H1 (cell line): ENCODE data around the gene FAM120A. TPM values are rescaled to one million over a fixed set of nuclear protein-coding genes. Genes with fewer than 3 reads are reported as not detected.

Source experiments
- CTCF ChIA-PET: fragments of 300-600 bp; sonication (Branson Sonifier 250); formaldehyde crosslinking; loops from one replicate; lab custom pipeline; 2021; ENCODE audit not compliant: partially characterized antibody; lab: Charles Lee
- POLR2A ChIA-PET: fragments of 300-600 bp; sonication (Branson Sonifier 250); formaldehyde crosslinking; loops from one replicate; lab custom pipeline; 2021; ENCODE audit warnings: inconsistent platforms; ENCODE audit not compliant: partially characterized antibody; lab: Charles Lee
- DNase-seq, 2 experiments: peaks; one replicate each; pipeline versions ENCODE4 v3.0.0 to v3.0.0-alpha.2; 2010 to 2022; ENCODE audit warnings: low spot score in 2 of 2, low read depth in 1 of 2, mixed read lengths in 1 of 2
- FAIRE-seq: peaks from 2 replicates; lab custom pipeline; 2011; peaks lifted over from hg19 to GRCh38; lab: Jason Lieb, UNC
- H2AFZ ChIP-seq: 2 replicates; pipeline ENCODE4 v1.8.1; 2012; ENCODE audit warnings: low read length, inconsistent platforms
- H2AK5ac ChIP-seq: 2 replicates; pipeline ENCODE4 v1.6.1; 2013; ENCODE audit warnings: low read depth, low read length
- H2BK120ac ChIP-seq: replicated peaks from 2 replicates; pipeline ENCODE3; 2013; ENCODE audit warnings: low read depth, low read length, inconsistent platforms
- H2BK12ac ChIP-seq: 2 replicates; pipeline ENCODE4 v1.6.1; 2013; ENCODE audit warnings: low read depth, low read length
- H2BK15ac ChIP-seq: 2 replicates; pipeline ENCODE4 v1.6.1; 2013; ENCODE audit warnings: low read length
- H2BK20ac ChIP-seq: 2 replicates; pipeline ENCODE4 v1.6.1; 2013; ENCODE audit warnings: low read length
- H2BK5ac ChIP-seq: 2 replicates; pipeline ENCODE4 v1.6.1; 2013; ENCODE audit warnings: low read depth, low read length
- H3K14ac ChIP-seq: 2 replicates; pipeline ENCODE4 v1.6.1; 2013; ENCODE audit warnings: inconsistent platforms; ENCODE audit not compliant: insufficient read length
- H3K18ac ChIP-seq: 2 replicates; pipeline ENCODE4 v1.6.1; 2013; ENCODE audit warnings: low read length; ENCODE audit errors: extremely low read depth
- H3K23ac ChIP-seq: 2 replicates; pipeline ENCODE4 v1.6.1; 2013; ENCODE audit warnings: inconsistent platforms; ENCODE audit not compliant: insufficient read length
- H3K23me2 ChIP-seq: 2 replicates; pipeline ENCODE4 v1.6.1; 2013; ENCODE audit warnings: low read depth, low read length
- H3K27ac ChIP-seq: 2 replicates; pipeline ENCODE4 v1.6.1; 2011; ENCODE audit warnings: low read depth, low read length, inconsistent platforms
- H3K27me3 ChIP-seq, 4 experiments: replicated peaks in 1 of 4; 1 replicate in 1 of 4; 2 replicates in 3 of 4; pipeline versions ENCODE4 v1.6.1 to v1.8.1; 2011 to 2013; ENCODE audit warnings: low read length in 3 of 4, mild to moderate bottlenecking in 3 of 4, inconsistent platforms in 2 of 4, mixed read lengths in 2 of 4, moderate library complexity in 1 of 4; ENCODE audit not compliant: control insufficient read depth in 3 of 4, insufficient read depth in 3 of 4; ENCODE audit errors: extremely low read depth in 1 of 4
- H3K36me3 ChIP-seq, 4 experiments: 2 replicates each; pipeline versions ENCODE4 v1.6.1 to v1.8.1; 2011 to 2013; ENCODE audit warnings: mild to moderate bottlenecking in 4 of 4, low read length in 3 of 4, moderate library complexity in 2 of 4, control low read depth in 1 of 4, inconsistent platforms in 1 of 4; ENCODE audit not compliant: insufficient read depth in 4 of 4, control insufficient read depth in 2 of 4
- H3K4ac ChIP-seq: replicated peaks from 2 replicates; pipeline ENCODE3; 2013; ENCODE audit warnings: low read length, low read depth, mixed read lengths, inconsistent platforms; ENCODE audit not compliant: insufficient read length
- H3K4me1 ChIP-seq, 4 experiments: replicated peaks in 1 of 4; 1 replicate in 1 of 4; 2 replicates in 3 of 4; pipeline versions ENCODE4 v1.6.1 to v1.8.1; 2011 to 2013; ENCODE audit warnings: low read length in 3 of 4, inconsistent platforms in 2 of 4, mixed read lengths in 1 of 4; ENCODE audit not compliant: insufficient read depth in 4 of 4, control insufficient read depth in 3 of 4
- H3K4me2 ChIP-seq, 2 experiments: 2 replicates each; pipeline versions ENCODE4 v1.6.1 to v1.8.1; 2011 to 2013; ENCODE audit warnings: low read depth in 2 of 2, low read length in 2 of 2, control low read depth in 1 of 2, inconsistent platforms in 1 of 2, mild to moderate bottlenecking in 1 of 2; ENCODE audit not compliant: insufficient read depth in 1 of 2
- H3K4me3 ChIP-seq, 4 experiments: fragments of 200-600, 300-600 bp in 1 of 4; sonication (generic), shearing (Covaris generic), sonication (Bioruptor Twin) in 1 of 4; 2 replicates each; pipeline versions ENCODE4 v1.5.1 to v1.8.1; 2011 to 2016; ENCODE audit warnings: low read length in 4 of 4, low read depth in 3 of 4, control low read depth in 2 of 4, inconsistent platforms in 2 of 4, mild to moderate bottlenecking in 2 of 4, mixed read lengths in 1 of 4, moderate library complexity in 1 of 4; ENCODE audit not compliant: insufficient read depth in 2 of 4; ENCODE audit errors: extremely low read depth in 1 of 4
- H3K56ac ChIP-seq: replicated peaks from 2 replicates; pipeline ENCODE3; 2013; ENCODE audit warnings: low read depth, mild to moderate bottlenecking, mixed read lengths, low read length, inconsistent platforms; ENCODE audit not compliant: insufficient read length
- H3K79me1 ChIP-seq: 2 replicates; pipeline ENCODE4 v1.6.1; 2013; ENCODE audit warnings: low read depth, low read length, control low read depth
- H3K79me2 ChIP-seq, 2 experiments: 2 replicates each; pipeline versions ENCODE4 v1.6.1 to v1.8.1; 2012 to 2013; ENCODE audit warnings: low read length in 2 of 2, mild to moderate bottlenecking in 2 of 2, inconsistent platforms in 1 of 2; ENCODE audit not compliant: insufficient read depth in 2 of 2, control insufficient read depth in 1 of 2
- H3K9ac ChIP-seq, 4 experiments: replicated peaks in 1 of 4; 1 replicate in 1 of 4; 2 replicates in 3 of 4; pipeline versions ENCODE4 v1.6.1 to v1.8.1; 2011 to 2013; ENCODE audit warnings: low read depth in 3 of 4, low read length in 3 of 4, control low read depth in 2 of 4, mild to moderate bottlenecking in 2 of 4, moderate library complexity in 2 of 4, inconsistent platforms in 1 of 4; ENCODE audit errors: extremely low read depth in 1 of 4
- H3K9me3 ChIP-seq, 2 experiments: 2 replicates each; pipeline versions ENCODE4 v1.6.1 to v1.8.1; 2012 to 2013; ENCODE audit warnings: mild to moderate bottlenecking in 2 of 2, moderate library complexity in 2 of 2, control low read depth in 1 of 2, inconsistent platforms in 1 of 2, low read depth in 1 of 2, low read length in 1 of 2, mixed read lengths in 1 of 2; ENCODE audit not compliant: insufficient read depth in 2 of 2
- H4K20me1 ChIP-seq, 2 experiments: replicated peaks in 1 of 2; 2 replicates each; pipeline versions ENCODE3 to v1.8.1; 2011 to 2013; ENCODE audit warnings: inconsistent platforms in 2 of 2, low read length in 2 of 2, mild to moderate bottlenecking in 1 of 2; ENCODE audit not compliant: insufficient read depth in 2 of 2, control insufficient read depth in 1 of 2
- H4K5ac ChIP-seq: 2 replicates; pipeline ENCODE4 v1.6.1; 2013; ENCODE audit warnings: low read length, low read depth, mixed read lengths, inconsistent platforms; ENCODE audit not compliant: insufficient read length
- H4K8ac ChIP-seq: 2 replicates; pipeline ENCODE4 v1.8.0; 2013; ENCODE audit warnings: mild to moderate bottlenecking, moderate library complexity, low read length, inconsistent platforms; ENCODE audit not compliant: insufficient read depth; ENCODE audit errors: extremely low read depth
- H4K91ac ChIP-seq: replicated peaks from 2 replicates; pipeline ENCODE3; 2013; ENCODE audit warnings: low read length, mixed read lengths, inconsistent platforms; ENCODE audit not compliant: insufficient read length
- ASH2L ChIP-seq: fragments of 200-600, 300-600 bp; sonication (generic); IDR thresholded peaks from one replicate; pipeline ENCODE4 v1.7.1; 2017; ENCODE audit warnings: low read length
- BACH1 ChIP-seq: IDR thresholded peaks from 2 replicates; pipeline ENCODE4 v1.6.1; 2012; ENCODE audit warnings: low read length, improper control_type of control experiment
- BCL11A ChIP-seq, 2 experiments: IDR thresholded peaks; one replicate each; pipeline ENCODE4 v1.6.1; 2011; ENCODE audit warnings: low read depth in 2 of 2, low read length in 2 of 2, mild to moderate bottlenecking in 2 of 2
- CEBPB ChIP-seq: IDR thresholded peaks from 2 replicates; pipeline ENCODE4 v1.6.1; 2012; ENCODE audit warnings: low read depth, low read length
- EP300 ChIP-seq, 2 experiments: IDR thresholded peaks; 1 replicate in 1 of 2; 2 replicates in 1 of 2; pipeline ENCODE4 v1.6.1; 2011 to 2012; ENCODE audit warnings: low read depth in 2 of 2, low read length in 2 of 2, mild to moderate bottlenecking in 2 of 2, borderline replicate concordance in 1 of 2, inconsistent platforms in 1 of 2, moderate library complexity in 1 of 2
- GABPA ChIP-seq: IDR thresholded peaks from 2 replicates; pipeline ENCODE4 v1.6.1; 2011; ENCODE audit warnings: mild to moderate bottlenecking, low read length, moderate library complexity, borderline replicate concordance; ENCODE audit not compliant: insufficient read depth
- MAFK ChIP-seq: IDR thresholded peaks from 2 replicates; pipeline ENCODE4 v1.6.1; 2012; ENCODE audit warnings: low read depth, mild to moderate bottlenecking, improper control_type of control experiment, low read length
- POLR2A ChIP-seq, 2 experiments: IDR thresholded peaks; 1 replicate in 1 of 2; 2 replicates in 1 of 2; pipeline ENCODE4 v1.6.1; 2011; ENCODE audit warnings: low read depth in 2 of 2, low read length in 2 of 2, mild to moderate bottlenecking in 2 of 2; ENCODE audit errors: control extremely low read depth in 1 of 2
- RXRA ChIP-seq: IDR thresholded peaks from 2 replicates; pipeline ENCODE4 v1.6.1; 2011; ENCODE audit warnings: low read depth, mild to moderate bottlenecking, low read length, moderate library complexity; ENCODE audit not compliant: insufficient read depth
- WGBS, 2 experiments: shearing (Covaris generic) in 1 of 2; methylation state at CpG; one replicate each; pipeline versions ENCODE4 v1.1.6 to v1.1.7; 2013 to 2015; ENCODE audit warnings: low lambda C conversion rate in 2 of 2, mixed read lengths in 2 of 2, inconsistent platforms in 1 of 2, low coverage in 1 of 2, missing lambda C conversion rate in 1 of 2; ENCODE audit not compliant: insufficient replicate concordance in 2 of 2, insufficient coverage in 1 of 2, insufficient read length in 1 of 2; ENCODE audit errors: extremely low coverage in 1 of 2, missing lambda C conversion rate in 1 of 2; 5-methylcytosine and 5-hydroxymethylcytosine counted together
- polyA plus RNA-seq, 7 experiments: library from polyadenylated mRNA; depleted of rRNA in 3 of 7; stranded (reverse) in 5 of 7; unstranded in 2 of 7; fragments of >200 nt in 5 of 7; fragments of 200-250 nt in 2 of 7; gene quantifications; 1 replicate in 5 of 7; 2 replicates in 1 of 7; 4 replicates in 1 of 7; pipeline versions ENCODE4 v1.2.1 to v1.2.3, GENCODE V29; 2011 to 2013; ENCODE audit warnings: missing spikeins in 2 of 7, mixed read lengths in 2 of 7
- total RNA-seq: library from RNA; stranded (reverse); fragmentation: NEBNext Ultra II Directional; extraction: Animal tissue kit (Norgen Biotek cat#: 25700); gene quantifications from 2 replicates; pipeline ENCODE4 v1.2.1, GENCODE V29; 2021

Gene FAM120A
- total and polyA plus RNA-seq, 2 of the 8 experiments (the other 6 are each of a cell fraction or from before 2014, with no cell fraction given) = 24.9 to 54.7 TPM

GRCh38 chr9:93588641-93589609, 137.4 kb downstream of the FAM120A start:
- no peak overlapping the region for H3K4me2 ChIP-seq
- H2BK20ac ChIP-seq = no peak overlapping the region
- FAIRE-seq (no peak), DNase-seq (no peak)
- ChIA-PET CTCF (interaction anchor here (1.1 to 1.8 kb wide), 6 partner anchors 7 to 65 kb away, joined by 3 to 8 read pairs (median 5); no protein-coding TSS in a partner anchor), POLR2A (interaction anchor here (0.6 kb wide), 2 partner anchors 31 to 247 kb away, joined by 4 read pairs; no protein-coding TSS in a partner anchor)
- H2BK120ac ChIP-seq = no peak overlapping the region
- H4K5ac ChIP-seq = no peak overlapping the region
- H3K79me2 ChIP-seq = peaks cover 0 to 36% of the 10 kb centered on the region in 2 experiments; a peak in 2 of 4 replicates
- H2BK5ac ChIP-seq = no peak overlapping the region
- H3K18ac ChIP-seq = no peak overlapping the region
- H4K8ac ChIP-seq = no peak overlapping the region; the same call in 1 of the 2 replicates
- H3K23me2 ChIP-seq = no peaks in the 10 kb centered on the region
- H3K27me3 ChIP-seq = no peaks in the 10 kb centered on the region
- H3K4me1 ChIP-seq = peaks cover 0 to 5% (median 3%) of the 10 kb centered on the region in 4 experiments; a peak in 5 of 7 replicates
- no peak overlapping the region for H3K56ac ChIP-seq
- no peak overlapping the region for H2AFZ ChIP-seq
- no peaks in the 10 kb centered on the region for H3K36me3 ChIP-seq
- H4K20me1 ChIP-seq = peaks cover 2 to 5% of the 10 kb centered on the region in 2 experiments
- no peak for TF ChIP-seq RXRA
- no peak for TF ChIP-seq EP300 (IDR thresholded peaks at IDR 0.05; ENCODE audit: borderline replicate concordance in 1 of 2, low read depth in 2 of 2, low read length in 2 of 2)
- no peak for TF ChIP-seq ASH2L
- TF ChIP-seq MAFK = no peak
- no peak for TF ChIP-seq POLR2A (IDR thresholded peaks at IDR 0.05; ENCODE audit: control extremely low read depth in 1 of 2, low read depth in 2 of 2, low read length in 2 of 2)
- TF ChIP-seq BACH1 = no peak
- TF ChIP-seq GABPA = no peak
- TF ChIP-seq CEBPB = no peak
- TF ChIP-seq BCL11A (IDR thresholded peaks at IDR 0.05; ENCODE audit: low read depth in 2 of 2, low read length in 2 of 2) = no peak
- no peak overlapping the region for H3K23ac ChIP-seq
- WGBS, 2 experiments = 76% methylated on average over 12 of the region's 12 CpGs; no CpG with 5 or more reads in 1 of the 2 experiments
- H4K91ac ChIP-seq = no peak overlapping the region
- H3K79me1 ChIP-seq = peaks cover 16% of the 10 kb centered on the region
- no peak overlapping the region for H2BK15ac ChIP-seq
- H2AK5ac ChIP-seq = no peak overlapping the region
- no peak overlapping the region for H3K4me3 ChIP-seq
- H3K4ac ChIP-seq = no peak overlapping the region
- no peak overlapping the region for H3K9ac ChIP-seq
- no peak overlapping the region for H3K27ac ChIP-seq
- no peak overlapping the region for H3K14ac ChIP-seq
- no peaks in the 10 kb centered on the region for H3K9me3 ChIP-seq
- H2BK12ac ChIP-seq = no peak overlapping the region
